ENCODE results near the gene LENG9. TPM values are rescaled to one million over a fixed set of nuclear protein-coding genes. Genes with fewer than 3 reads are reported as not detected.

Gene LENG9
- total RNA-seq, 1 donor from 2014 or later: 10.3 TPM

DNA sequence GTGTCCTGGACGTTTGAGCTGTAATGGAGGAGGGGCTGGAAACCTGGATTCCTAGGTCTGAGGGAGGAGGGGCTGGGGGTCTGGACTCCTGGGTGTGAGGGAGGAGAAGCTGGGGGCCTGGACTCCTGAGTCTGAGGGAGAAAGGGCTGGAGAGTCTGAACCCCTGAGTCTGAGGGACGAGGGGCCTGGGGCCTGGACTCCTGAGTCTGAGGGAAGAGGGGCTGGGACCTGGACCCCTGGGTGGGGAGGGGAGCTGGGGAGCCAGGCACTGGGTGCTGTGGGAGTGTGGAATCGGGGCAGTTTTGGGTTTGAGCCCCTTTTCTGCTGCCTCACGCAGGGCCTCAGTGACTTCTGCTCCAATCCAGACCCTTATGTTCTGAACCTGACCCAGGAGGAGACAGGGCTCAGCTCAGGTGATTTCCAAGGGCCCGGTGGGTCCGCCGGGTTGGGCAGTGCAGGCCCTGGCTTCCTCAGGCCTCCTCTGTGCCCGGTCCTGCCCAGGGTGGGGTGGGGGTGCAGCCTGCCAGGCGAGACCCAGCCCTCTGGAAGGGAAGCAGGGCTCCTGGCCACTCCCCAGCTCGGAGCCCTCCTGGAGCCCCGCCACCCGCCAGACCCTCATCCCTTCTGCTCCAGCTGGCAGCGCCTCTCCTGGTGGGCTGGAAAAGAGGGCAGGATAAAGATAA, 33.9 kb downstream of the LENG9 start:
- Histone ChIP-seq H3K27ac (no peak overlapping the region), H3K4me1 (peaks cover 24% of the 10 kb centered on the region), H3K36me3 (no peaks in the 10 kb centered on the region), H3K27me3 (peaks cover 10% of the 10 kb centered on the region), H3K9me3 (no peaks in the 10 kb centered on the region), H3K4me3 (no peak overlapping the region)
- intact Hi-C loops (cut with DNase I): no loop called here
- TF ChIP-seq, protein P1, sequence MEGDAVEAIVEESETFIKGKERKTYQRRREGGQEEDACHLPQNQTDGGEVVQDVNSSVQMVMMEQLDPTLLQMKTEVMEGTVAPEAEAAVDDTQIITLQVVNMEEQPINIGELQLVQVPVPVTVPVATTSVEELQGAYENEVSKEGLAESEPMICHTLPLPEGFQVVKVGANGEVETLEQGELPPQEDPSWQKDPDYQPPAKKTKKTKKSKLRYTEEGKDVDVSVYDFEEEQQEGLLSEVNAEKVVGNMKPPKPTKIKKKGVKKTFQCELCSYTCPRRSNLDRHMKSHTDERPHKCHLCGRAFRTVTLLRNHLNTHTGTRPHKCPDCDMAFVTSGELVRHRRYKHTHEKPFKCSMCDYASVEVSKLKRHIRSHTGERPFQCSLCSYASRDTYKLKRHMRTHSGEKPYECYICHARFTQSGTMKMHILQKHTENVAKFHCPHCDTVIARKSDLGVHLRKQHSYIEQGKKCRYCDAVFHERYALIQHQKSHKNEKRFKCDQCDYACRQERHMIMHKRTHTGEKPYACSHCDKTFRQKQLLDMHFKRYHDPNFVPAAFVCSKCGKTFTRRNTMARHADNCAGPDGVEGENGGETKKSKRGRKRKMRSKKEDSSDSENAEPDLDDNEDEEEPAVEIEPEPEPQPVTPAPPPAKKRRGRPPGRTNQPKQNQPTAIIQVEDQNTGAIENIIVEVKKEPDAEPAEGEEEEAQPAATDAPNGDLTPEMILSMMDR (IDR thresholded peaks at IDR 0.05): no peak
- TF ChIP-seq POLR2A (IDR thresholded peaks at IDR 0.05) (no peak), POLR2AphosphoS5 (IDR thresholded peaks at IDR 0.05; ENCODE audit: insufficient read depth in 1 of 2, low read depth in 1 of 2) (no peak)
- no peak for DNase-seq (ENCODE audit: extremely low spot score in 2 of 2)

DNA sequence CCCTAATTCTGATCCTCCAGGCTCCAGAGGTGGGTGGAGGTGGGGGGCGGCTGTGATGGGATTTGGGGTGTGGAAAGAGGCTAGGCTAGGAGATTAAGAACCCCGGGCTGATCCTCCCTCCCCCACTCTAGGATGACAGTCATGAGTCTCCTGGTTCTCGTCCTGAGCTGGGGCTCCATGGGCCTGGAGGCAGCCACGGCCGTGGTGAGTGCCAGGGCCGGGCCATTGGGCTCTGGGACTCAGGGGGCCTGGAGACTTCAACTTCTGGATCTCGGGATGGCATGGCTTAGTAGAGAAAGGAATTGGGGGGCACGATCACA, 34.4 kb downstream of the LENG9 start:
- Histone ChIP-seq H3K4me3 (no peak overlapping the region), H3K36me3 (no peaks in the 10 kb centered on the region), H3K9me3 (no peaks in the 10 kb centered on the region), H3K27ac (no peak overlapping the region), H3K4me1 (peaks cover 20% of the 10 kb centered on the region), H3K27me3 (peaks cover 10% of the 10 kb centered on the region)
- DNase-seq (ENCODE audit: extremely low spot score in 2 of 2): no peak
- intact Hi-C loops (cut with DNase I): no loop called here
- TF ChIP-seq POLR2A (IDR thresholded peaks at IDR 0.05): no peak
- TF ChIP-seq, protein P1 (IDR thresholded peaks at IDR 0.05): no peak

DNA sequence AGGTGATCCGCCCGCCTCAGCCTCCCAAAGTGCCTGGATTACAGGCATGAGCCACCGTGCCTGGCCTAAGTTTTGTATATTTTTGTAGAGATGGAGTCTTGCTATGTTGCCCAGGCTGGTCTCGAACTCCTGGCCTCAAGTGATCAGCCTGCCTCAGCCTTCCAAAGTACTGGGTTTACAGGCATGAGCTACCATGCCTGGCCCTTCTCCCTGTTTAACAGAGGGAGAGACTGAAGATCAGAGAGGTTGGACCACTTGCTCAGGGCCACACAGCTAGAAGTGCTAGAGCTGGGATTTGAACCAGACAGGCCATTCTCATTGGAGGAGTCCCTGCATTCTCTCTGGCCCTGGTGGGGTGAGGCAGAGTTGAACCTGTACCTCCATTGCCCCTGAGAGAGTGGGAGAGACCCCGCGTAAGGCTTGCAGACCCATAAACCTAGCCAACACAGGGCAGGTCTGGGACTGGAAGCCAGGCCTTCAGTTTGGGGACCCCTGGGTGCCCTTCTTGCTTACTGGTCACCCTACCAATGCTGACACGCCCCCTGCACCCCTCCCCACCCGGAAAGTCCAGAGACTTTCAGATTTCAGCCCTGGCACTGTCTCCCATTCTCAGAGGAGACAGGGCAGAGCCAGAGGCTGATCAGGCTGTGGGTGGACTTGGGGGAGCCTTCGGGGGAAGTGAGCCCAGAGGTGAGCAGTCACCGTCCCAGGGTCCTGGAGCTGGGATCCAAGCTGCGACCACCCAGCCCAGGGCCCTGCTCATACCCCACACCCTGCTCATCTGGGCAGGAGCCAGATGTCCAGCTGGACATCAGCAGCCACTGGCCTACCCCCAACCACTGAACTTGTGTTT, 35.0 kb downstream of the LENG9 start:
- no peak for DNase-seq (ENCODE audit: extremely low spot score in 2 of 2)
- intact Hi-C loops (cut with DNase I): no loop called here
- Histone ChIP-seq H3K27ac (no peak overlapping the region), H3K36me3 (no peaks in the 10 kb centered on the region), H3K27me3 (peaks cover 10% of the 10 kb centered on the region), H3K9me3 (no peaks in the 10 kb centered on the region), H3K4me3 (no peak overlapping the region), H3K4me1 (peaks cover 20% of the 10 kb centered on the region)
- TF ChIP-seq POLR2AphosphoS5 (IDR thresholded peaks at IDR 0.05; ENCODE audit: insufficient read depth in 1 of 2, low read depth in 1 of 2) (no peak), POLR2A (IDR thresholded peaks at IDR 0.05) (no peak)
- TF ChIP-seq, protein P1 (IDR thresholded peaks at IDR 0.05): no peak

DNA sequence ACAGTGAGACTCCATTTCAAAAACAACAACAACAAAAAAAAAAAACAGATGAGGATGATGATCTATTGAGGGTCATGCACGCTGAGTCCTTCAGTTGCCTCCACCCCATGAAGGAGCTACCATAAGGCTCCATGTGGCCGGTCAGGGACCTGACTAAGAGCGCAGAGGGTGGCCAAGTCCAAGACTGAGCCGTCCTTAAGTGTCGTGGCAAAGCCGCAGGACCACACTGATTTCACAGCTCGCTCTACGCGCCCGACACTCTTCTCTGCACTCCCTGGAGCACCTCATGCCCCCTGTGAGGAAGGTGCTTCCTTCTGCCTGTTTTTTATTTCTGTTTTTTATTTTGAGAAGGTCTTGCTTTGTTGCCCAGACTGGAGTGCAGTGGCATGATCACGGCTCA, 36.0 kb downstream of the LENG9 start:
- Histone ChIP-seq H3K27me3 (peaks cover 10% of the 10 kb centered on the region), H3K36me3 (no peaks in the 10 kb centered on the region), H3K27ac (no peak overlapping the region), H3K9me3 (no peaks in the 10 kb centered on the region), H3K4me1 (peaks cover 20% of the 10 kb centered on the region), H3K4me3 (no peak overlapping the region)
- no peak for TF ChIP-seq POLR2AphosphoS5 (IDR thresholded peaks at IDR 0.05; ENCODE audit: insufficient read depth in 1 of 2, low read depth in 1 of 2)
- TF ChIP-seq POLR2A (IDR thresholded peaks at IDR 0.05): no peak
- TF ChIP-seq, protein P1 (IDR thresholded peaks at IDR 0.05): no peak
- DNase-seq (ENCODE audit: extremely low spot score in 2 of 2): no peak
- intact Hi-C loops (cut with DNase I): no loop called here
